ENCODE measurements around the gene ORAI1.
"Not testable (repeated sequence)": the region's sequence is repeated elsewhere in the genome, so short reads cannot be mapped to it uniquely, and the experiment has no call there.

ORAI1 gene

GRCh38 chr12:121649819-121650353 is 23.6 kb downstream of the ORAI1 start:
- DNase-seq: no peak

- DNase-seq: no peak
Measured at GRCh38 chr12:121651320-121651719, 25.0 kb downstream of the ORAI1 start.

GRCh38 chr12:121652767-121653497 is 26.6 kb downstream of the ORAI1 start:
- no peak for DNase-seq

GRCh38 chr12:121653999-121654398 is 27.7 kb downstream of the ORAI1 start:
- DNase-seq: no peak

- no peak for DNase-seq
Measured at GRCh38 chr12:121656122-121656521, 29.8 kb downstream of the ORAI1 start.

- DNase-seq: no peak
Measured at GRCh38 chr12:121657305-121658008, 31.1 kb downstream of the ORAI1 start.

- DNase-seq: not testable (repeated sequence)
Measured at GRCh38 chr12:121661353-121662105, 35.2 kb downstream of the ORAI1 start.

- no peak for DNase-seq
Measured at GRCh38 chr12:121663610-121663929, 37.2 kb downstream of the ORAI1 start.

GRCh38 chr12:121666829-121667228 is 40.5 kb downstream of the ORAI1 start:
- DNase-seq: not testable (repeated sequence)

- no peak for DNase-seq
Measured at GRCh38 chr12:121668750-121669520, 42.6 kb downstream of the ORAI1 start.

- no peak for DNase-seq
Measured at GRCh38 chr12:121669521-121669900, 43.2 kb downstream of the ORAI1 start, which contains the start of gene MORN3. Gene MORN3, minus strand, starts transcription at chr12:121669654. Its CDS starts 171 bp downstream, at chr12:121669483.

GRCh38 chr12:121673013-121673511 is 46.7 kb downstream of the ORAI1 start:
- DNase-seq: no peak

- no peak for DNase-seq
Measured at GRCh38 chr12:121676190-121676589, 49.9 kb downstream of the ORAI1 start.

- DNase-seq: no peak
Measured at GRCh38 chr12:121678305-121678704, 52.0 kb downstream of the ORAI1 start.

- DNase-seq: no peak
Measured at GRCh38 chr12:121678716-121679300, 52.5 kb downstream of the ORAI1 start.

GRCh38 chr12:121679661-121680197 is 53.4 kb downstream of the ORAI1 start:
- DNase-seq: not testable (repeated sequence)

- no peak for DNase-seq
Measured at GRCh38 chr12:121688966-121689365, 62.6 kb downstream of the ORAI1 start.

- DNase-seq: no peak
Measured at GRCh38 chr12:121689430-121689829, 63.1 kb downstream of the ORAI1 start.
